Bronchial epithelial cell (primary cell): ENCODE data around the gene OR6S1. TPM values are rescaled to one million over a fixed set of nuclear protein-coding genes. Genes with fewer than 3 reads are reported as not detected.

Source experiments
- DNase-seq: peaks from one replicate; pipeline ENCODE4 v3.0.0-alpha.2; 2010; ENCODE audit warnings: low read depth
- FAIRE-seq: peaks from 2 replicates; lab custom pipeline; 2011; peaks lifted over from hg19 to GRCh38; lab: Jason Lieb, UNC
- H3K27me3 ChIP-seq: 2 replicates; pipeline ENCODE4 v1.5.1; 2011; ENCODE audit warnings: low read length; ENCODE audit not compliant: control insufficient read depth, insufficient read depth
- H3K36me3 ChIP-seq: 2 replicates; pipeline ENCODE4 v1.5.1; 2011; ENCODE audit warnings: low read length; ENCODE audit not compliant: control insufficient read depth, insufficient read depth
- H3K4me3 ChIP-seq: 2 replicates; pipeline ENCODE4 v1.5.1; 2011; ENCODE audit warnings: mild to moderate bottlenecking, low read depth, low read length, control low read depth
- CTCF ChIP-seq: IDR thresholded peaks from 2 replicates; pipeline ENCODE4 v1.5.1; 2011; ENCODE audit warnings: mild to moderate bottlenecking, moderate library complexity, low read length, control low read depth, inconsistent platforms; ENCODE audit not compliant: insufficient read depth, severe bottlenecking
- total RNA-seq: library from RNA; depleted of rRNA; stranded (reverse); fragments of >200 nt; gene quantifications from 2 replicates; pipeline ENCODE4 v1.2.1, GENCODE V29; 2014

Gene OR6S1
- total RNA-seq, 1 donor from 2014 or later: not detected

GRCh38 chr14:20686386-20687143 is 45.1 kb upstream of the OR6S1 start:
- no peak for FAIRE-seq

DNA sequence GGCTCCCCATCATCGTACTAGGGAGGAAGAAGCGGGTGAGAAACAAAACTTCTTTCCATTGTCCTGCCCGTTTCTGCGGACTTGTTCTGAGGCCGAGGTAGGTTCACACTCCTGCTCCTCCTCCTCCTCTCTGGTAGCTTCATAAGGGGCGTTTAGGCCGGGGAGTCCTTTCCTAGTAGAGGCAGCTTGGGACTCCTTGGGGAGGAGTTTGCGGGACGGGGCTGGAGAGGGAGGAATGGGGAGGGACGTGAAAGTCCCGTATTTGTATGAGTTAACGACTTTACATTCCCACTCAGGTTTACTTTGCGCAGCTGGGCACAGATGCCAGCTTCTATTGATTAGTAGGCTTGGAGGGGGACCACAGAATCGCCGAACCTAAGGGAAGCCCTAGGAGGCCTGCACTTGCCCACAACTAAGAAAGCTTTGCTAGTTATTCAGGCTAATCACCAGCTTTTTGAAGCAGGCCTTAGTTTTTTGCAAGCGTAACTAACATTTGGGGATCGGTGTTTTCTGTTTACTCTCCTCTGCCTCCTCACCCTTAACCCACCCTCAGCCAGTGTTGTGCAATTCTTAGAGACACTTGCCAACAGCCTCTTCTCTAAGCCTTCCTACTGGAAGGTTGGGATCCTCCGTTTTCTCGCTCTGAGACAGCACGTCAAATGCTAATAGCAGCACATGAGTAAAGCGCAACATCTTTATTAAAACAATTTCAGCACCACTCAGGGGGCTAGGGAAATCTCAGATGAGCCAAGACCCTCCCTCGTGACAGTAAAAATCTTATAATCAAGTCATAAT is 43.4 kb upstream of the OR6S1 start:
- no peaks in the 10 kb centered on the region for H3K36me3 ChIP-seq
- DNase-seq (peak; percentile 55), FAIRE-seq (no peak)
- peak overlapping the region; percentile 74 for H3K4me3 ChIP-seq
- H3K27me3 ChIP-seq: no peaks in the 10 kb centered on the region
- no peak for TF ChIP-seq CTCF

More at GRCh38 chr14:20686386-20687143, 45.1 kb upstream of the OR6S1 start:
- TF ChIP-seq CTCF: no peak
- Histone ChIP-seq H3K27me3 (no peaks in the 10 kb centered on the region), H3K36me3 (no peaks in the 10 kb centered on the region), H3K4me3 (no peak overlapping the region)
- no peak for DNase-seq

DNA sequence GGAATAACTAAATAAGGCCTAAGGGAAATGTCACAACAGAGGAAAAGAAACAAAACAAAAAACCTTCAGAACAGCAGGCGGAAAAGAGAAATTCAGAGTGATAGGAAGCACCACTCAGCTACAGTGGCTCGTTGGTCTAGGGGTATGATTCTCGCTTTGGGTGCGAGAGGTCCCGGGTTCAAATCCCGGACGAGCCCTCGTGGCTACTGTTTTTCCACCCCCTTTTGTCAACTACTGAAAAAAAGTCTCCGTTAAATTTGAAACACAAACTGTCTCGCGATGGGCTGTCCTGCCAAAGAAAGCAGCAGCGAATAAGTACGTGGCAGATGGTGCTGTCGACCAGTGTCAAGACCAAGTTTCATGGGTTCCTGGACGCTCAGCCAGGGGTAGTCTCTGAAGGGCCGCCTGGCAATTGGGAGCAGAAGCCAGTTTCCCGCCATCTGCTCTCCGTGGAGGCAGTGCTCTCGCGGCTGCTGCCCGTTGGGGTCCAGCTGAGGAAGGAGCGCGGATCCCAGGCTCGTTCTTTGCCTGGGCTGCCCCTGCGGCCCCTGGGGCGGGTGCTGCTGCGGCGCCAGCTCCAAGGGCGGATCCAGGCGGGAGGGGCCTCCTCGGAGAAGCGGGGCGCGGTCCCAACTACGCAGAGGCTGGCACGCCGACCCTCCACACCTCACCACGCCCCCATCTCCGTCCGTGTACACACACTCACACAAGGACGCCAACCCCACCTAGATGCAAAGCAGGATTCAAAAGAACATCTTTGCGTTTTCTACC is 42.6 kb upstream of the OR6S1 start, which contains the start of gene RNASE4:
RNASE4 (plus strand) TSS at position 670 of the 771 bp plus-strand sequence. CDS start 14,812 bp downstream, outside the sequence.
- H3K27me3 ChIP-seq: no peaks in the 10 kb centered on the region
- peak within 1 kb of the TSS; percentile 74 for H3K4me3 ChIP-seq
- H3K36me3 ChIP-seq: no peaks in the 10 kb centered on the region
- no peak for TF ChIP-seq CTCF
- FAIRE-seq (no peak), DNase-seq (peak; percentile 79)

- no peak for TF ChIP-seq CTCF
- H3K4me3 ChIP-seq: peak overlapping the region; percentile 74
- no peaks in the 10 kb centered on the region for H3K27me3 ChIP-seq
- no peaks in the 10 kb centered on the region for H3K36me3 ChIP-seq
- FAIRE-seq: no peak
- peak; percentile 87 for DNase-seq
Measured at GRCh38 chr14:20683125-20683890, 41.8 kb upstream of the OR6S1 start.

GRCh38 chr14:20682435-20683124 is 41.1 kb upstream of the OR6S1 start:
- peak; percentile 89 for DNase-seq
- peak; percentile 23 for TF ChIP-seq CTCF
- no peaks in the 10 kb centered on the region for H3K36me3 ChIP-seq
- FAIRE-seq: no peak
- H3K4me3 ChIP-seq: peak overlapping the region; percentile 74
- no peaks in the 10 kb centered on the region for H3K27me3 ChIP-seq
